CD4-positive, alpha-beta T cell treated with Interferon gamma for 1 hour (primary cell): ENCODE data around the gene CLEC18C.
"Not testable (repeated sequence)": the region's sequence is repeated elsewhere in the genome, so short reads cannot be mapped to it uniquely, and the experiment has no call there.

ENCODE experiments used
- DNase-seq: peaks from one replicate; pipeline ENCODE4 v3.0.0-alpha.2; 2020

The CLEC18C gene

DNA sequence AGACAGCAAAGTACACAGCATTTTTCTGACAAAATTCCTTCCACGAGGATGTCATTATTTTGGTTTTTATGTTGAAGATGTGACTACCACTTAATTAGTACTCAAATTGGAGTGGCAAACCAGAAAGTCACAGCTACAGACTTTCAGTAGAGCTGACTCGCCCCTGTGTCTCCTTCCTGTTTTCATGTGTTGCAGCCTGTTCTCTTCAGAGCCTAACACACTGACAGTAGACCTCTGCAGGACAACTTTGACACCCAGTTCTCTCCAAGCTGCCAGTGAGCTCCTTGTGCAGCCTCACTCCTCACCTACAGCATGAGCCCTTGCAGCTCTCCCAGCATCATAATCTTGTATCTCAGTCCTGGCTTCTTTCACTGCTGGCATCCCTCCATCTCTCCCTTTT, 49.0 kb downstream of the CLEC18C start:
- not testable (repeated sequence) for DNase-seq

DNA sequence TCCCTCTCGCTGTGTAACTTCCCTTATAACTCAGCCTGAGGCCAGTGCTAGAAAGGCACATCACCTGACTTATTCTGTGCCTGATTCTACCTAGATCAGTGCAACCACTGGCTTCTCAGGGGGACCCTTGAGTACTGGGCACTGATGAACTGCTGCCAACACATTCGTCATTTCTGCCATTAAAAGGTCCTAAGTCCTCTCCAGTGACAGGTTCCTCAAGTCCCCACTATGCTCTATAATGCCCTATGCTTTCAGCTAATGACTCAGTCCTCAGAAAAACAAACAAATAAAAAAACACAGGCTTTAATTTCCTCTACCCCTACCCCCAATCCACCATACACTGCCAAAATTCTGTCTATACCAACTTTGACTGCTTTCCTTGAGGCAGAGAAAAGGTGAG, 49.6 kb downstream of the CLEC18C start:
- not testable (repeated sequence) for DNase-seq

DNA sequence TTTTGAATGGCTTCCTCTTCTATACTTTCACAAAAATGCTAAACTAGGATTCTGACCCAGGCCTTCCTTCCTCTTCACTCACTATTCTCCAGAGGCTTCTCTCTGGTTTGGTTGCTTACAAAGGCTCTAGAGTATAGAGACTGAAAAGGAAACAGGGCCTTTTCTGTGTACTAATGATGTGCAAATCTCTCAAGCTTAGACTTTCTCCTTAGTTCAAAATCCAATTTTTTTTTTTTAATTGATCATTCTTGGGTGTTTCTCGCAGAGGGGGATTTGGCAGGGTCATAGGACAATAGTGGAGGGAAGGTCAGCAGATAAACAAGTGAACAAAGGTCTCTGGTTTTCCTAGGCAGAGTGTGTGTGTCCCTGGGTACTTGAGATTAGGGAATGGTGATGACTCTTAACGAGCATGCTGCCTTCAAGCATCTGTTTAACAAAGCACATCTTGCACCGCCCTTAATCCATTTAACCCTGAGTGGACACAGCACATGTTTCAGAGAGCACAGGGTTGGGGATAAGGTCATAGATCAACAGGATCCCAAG, 50.5 kb downstream of the CLEC18C start:
- DNase-seq, result not testable (repeated sequence)

DNA sequence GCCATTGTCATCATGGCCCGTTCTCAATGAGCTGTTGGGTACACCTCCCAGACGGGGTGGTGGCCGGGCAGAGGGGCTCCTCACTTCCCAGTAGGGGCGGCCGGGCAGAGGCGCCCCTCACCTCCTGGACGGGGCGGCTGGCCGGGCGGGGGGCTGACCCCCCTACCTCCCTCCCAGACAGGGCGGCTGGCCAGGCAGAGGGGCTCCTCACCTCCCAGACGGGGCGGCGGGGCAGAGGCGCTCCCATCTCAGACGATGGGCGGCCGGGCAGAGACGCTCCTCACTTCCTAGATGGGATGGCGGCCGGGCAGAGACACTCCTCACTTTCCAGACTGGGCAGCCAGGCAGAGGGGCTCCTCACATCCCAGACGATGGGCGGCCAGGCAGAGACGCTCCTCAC, 51.1 kb downstream of the CLEC18C start:
- DNase-seq, result not testable (repeated sequence)

DNA sequence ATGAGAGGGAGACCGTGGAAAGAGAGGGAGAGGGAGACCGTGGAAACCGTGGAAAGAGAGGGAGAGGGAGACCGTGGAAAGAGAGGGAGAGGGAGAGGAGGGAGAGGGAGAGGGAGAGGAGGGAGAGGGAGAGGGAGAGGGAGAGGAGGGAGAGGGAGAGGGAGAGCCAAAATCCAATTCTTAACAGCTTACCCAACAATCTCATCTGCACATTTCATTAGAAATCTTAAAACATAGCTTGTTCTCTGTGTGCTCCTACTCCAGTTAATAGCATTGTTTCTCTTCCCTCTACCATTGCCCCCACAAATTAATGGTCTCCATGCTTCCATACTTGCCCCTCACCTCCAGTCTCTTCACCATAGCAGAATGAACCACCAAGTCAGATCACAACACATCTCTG, 51.8 kb downstream of the CLEC18C start:
- DNase-seq, result not testable (repeated sequence)

DNA sequence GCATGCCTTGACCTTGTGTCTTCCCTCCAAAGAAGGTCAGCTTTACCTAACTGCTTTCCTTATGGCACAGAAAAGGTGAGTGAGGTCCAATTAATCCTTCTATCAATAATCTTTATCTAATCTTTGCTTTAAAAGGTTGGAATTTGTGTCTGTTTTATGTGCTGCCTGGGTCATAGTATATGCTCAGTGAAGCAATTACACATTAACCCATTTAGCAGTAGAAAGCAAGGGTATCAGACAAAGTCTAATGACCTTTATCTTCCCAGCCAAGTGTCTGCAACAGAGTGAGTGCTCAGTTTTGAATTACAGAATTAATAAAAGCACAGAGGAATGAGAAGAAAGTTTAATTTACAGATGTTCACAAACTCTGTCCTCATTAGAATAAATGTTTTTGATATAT, 52.4 kb downstream of the CLEC18C start:
- DNase-seq, result not testable (repeated sequence)

DNA sequence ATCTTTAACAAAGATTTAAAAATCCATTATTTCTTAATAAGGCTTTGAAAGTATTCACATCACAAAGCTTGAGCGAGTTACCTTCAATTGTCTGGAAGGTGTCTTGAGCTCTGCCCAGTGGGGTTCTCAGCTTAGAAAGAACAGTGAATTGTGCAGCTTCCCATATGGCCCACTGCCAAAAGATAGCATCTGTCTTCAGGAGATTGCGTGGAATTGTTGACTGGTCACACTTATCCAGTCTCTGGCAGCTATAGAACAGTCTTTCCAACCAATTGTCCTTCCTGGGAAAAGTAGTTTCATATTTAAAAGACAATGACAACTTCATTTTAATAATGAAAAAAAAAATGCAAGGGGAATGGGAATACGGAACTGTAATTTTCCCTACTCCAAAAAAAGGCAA, 58.2 kb downstream of the CLEC18C start:
- DNase-seq, result not testable (repeated sequence)
